HG03103 (cell line): Measurements from ENCODE around the gene CD200R1L.
A peak's percentile ranks its signal among the peaks of the same experiment; 100 is the strongest.
"Not testable (repeated sequence)": the region's sequence is repeated elsewhere in the genome, so short reads cannot be mapped to it uniquely, and the experiment has no call there.

Experiments
- ATAC-seq: cut with Tn5 transposase; IDR thresholded peaks from one replicate; pipeline ENCODE4 v1.9.1; 2021; ENCODE audit warnings: low read depth; ENCODE audit not compliant: unreplicated experiment

CD200R1L gene

GRCh38 chr3:112846764-112847163 is at the start of gene CD200R1L:
TSS of gene CD200R1L (minus strand) at chr3:112846864. CDS start at chr3:112829367, 17,497 bp downstream.
- ATAC-seq, result no peak

GRCh38 chr3:112894258-112894657 is 47.6 kb upstream of the CD200R1L start:
- ATAC-seq, result no peak

GRCh38 chr3:112889357-112889756 is 42.7 kb upstream of the CD200R1L start:
- no peak for ATAC-seq

- ATAC-seq, result no peak
Measured at GRCh38 chr3:112888381-112889085, 41.9 kb upstream of the CD200R1L start.

GRCh38 chr3:112884678-112885290 is 38.1 kb upstream of the CD200R1L start:
- ATAC-seq, result no peak

GRCh38 chr3:112881891-112882290 is 35.2 kb upstream of the CD200R1L start:
- no peak for ATAC-seq

- ATAC-seq, result no peak
Measured at GRCh38 chr3:112875561-112875960, 28.9 kb upstream of the CD200R1L start.

- no peak for ATAC-seq
Measured at GRCh38 chr3:112874725-112875124, 28.1 kb upstream of the CD200R1L start.

GRCh38 chr3:112873632-112874031 is 27.0 kb upstream of the CD200R1L start:
- peak; percentile 63 for ATAC-seq

GRCh38 chr3:112871735-112872134 is 25.1 kb upstream of the CD200R1L start:
- ATAC-seq, result no peak

GRCh38 chr3:112865757-112866156 is 19.1 kb upstream of the CD200R1L start:
- ATAC-seq, result no peak

GRCh38 chr3:112860898-112861297 is 14.2 kb upstream of the CD200R1L start:
- ATAC-seq, result no peak

- no peak for ATAC-seq
Measured at GRCh38 chr3:112858410-112859069, 11.9 kb upstream of the CD200R1L start.

GRCh38 chr3:112857526-112857925 is 10.9 kb upstream of the CD200R1L start:
- no peak for ATAC-seq

GRCh38 chr3:112856537-112856936 is 9.9 kb upstream of the CD200R1L start:
- ATAC-seq, result no peak

GRCh38 chr3:112855883-112856282 is 9.2 kb upstream of the CD200R1L start:
- no peak for ATAC-seq

GRCh38 chr3:112855074-112855473 is 8.4 kb upstream of the CD200R1L start:
- not testable (repeated sequence) for ATAC-seq

- no peak for ATAC-seq
Measured at GRCh38 chr3:112848196-112848595, 1.5 kb upstream of the CD200R1L start.

GRCh38 chr3:112847692-112848091 is 1.0 kb upstream of the CD200R1L start:
- ATAC-seq, result no peak

GRCh38 chr3:112845772-112846171 is 892 bp downstream of the CD200R1L start:
- no peak for ATAC-seq

GRCh38 chr3:112829046-112829445 is 17.6 kb downstream of the CD200R1L start:
- ATAC-seq, result no peak
